HG02610 (cell line): ENCODE results near the gene ARHGAP22.

ENCODE experiments used
- ATAC-seq: cut with Tn5 transposase; IDR thresholded peaks from one replicate; pipeline ENCODE4 v1.9.1; 2021; ENCODE audit warnings: mild to moderate bottlenecking, moderate library complexity; ENCODE audit not compliant: unreplicated experiment

Gene ARHGAP22

GRCh38 chr10:48517911-48518811 is 86.7 kb downstream of the ARHGAP22 start:
- no peak for ATAC-seq

- ATAC-seq, result no peak
Measured at GRCh38 chr10:48517482-48517881, 87.4 kb downstream of the ARHGAP22 start.

- ATAC-seq, result no peak
Measured at GRCh38 chr10:48516911-48517310, 88.0 kb downstream of the ARHGAP22 start.

GRCh38 chr10:48514916-48515315 is 90.0 kb downstream of the ARHGAP22 start:
- no peak for ATAC-seq

- ATAC-seq, result no peak
Measured at GRCh38 chr10:48514255-48514654, 90.6 kb downstream of the ARHGAP22 start.

GRCh38 chr10:48512861-48513260 is 92.0 kb downstream of the ARHGAP22 start:
- ATAC-seq, result no peak

- peak; percentile 47 for ATAC-seq
Measured at GRCh38 chr10:48511875-48512231, 93.0 kb downstream of the ARHGAP22 start.

GRCh38 chr10:48511066-48511874 is 93.6 kb downstream of the ARHGAP22 start:
- no peak for ATAC-seq

GRCh38 chr10:48509974-48510692 is 94.7 kb downstream of the ARHGAP22 start:
- no peak for ATAC-seq

GRCh38 chr10:48508791-48509772 is 95.8 kb downstream of the ARHGAP22 start:
- ATAC-seq, result no peak

GRCh38 chr10:48507933-48508790 is 96.7 kb downstream of the ARHGAP22 start:
- ATAC-seq, result no peak

GRCh38 chr10:48507494-48507893 is 97.4 kb downstream of the ARHGAP22 start:
- no peak for ATAC-seq

GRCh38 chr10:48506147-48506917 is 98.5 kb downstream of the ARHGAP22 start:
- no peak for ATAC-seq

- no peak for ATAC-seq
Measured at GRCh38 chr10:48505394-48506112, 99.3 kb downstream of the ARHGAP22 start.

- no peak for ATAC-seq
Measured at GRCh38 chr10:48504141-48504885, 100.6 kb downstream of the ARHGAP22 start.

GRCh38 chr10:48503293-48503911 is 101.5 kb downstream of the ARHGAP22 start:
- no peak for ATAC-seq

- no peak for ATAC-seq
Measured at GRCh38 chr10:48502791-48503190, 102.1 kb downstream of the ARHGAP22 start.
